PC-9 (cell line): Measurements from ENCODE around the gene ZNF700. TPM values are rescaled to one million over a fixed set of nuclear protein-coding genes. Genes with fewer than 3 reads are reported as not detected.
"Not testable (repeated sequence)": the region's sequence is repeated elsewhere in the genome, so short reads cannot be mapped to it uniquely, and the experiment has no call there.

ENCODE experiments used
- BruUV-seq: library from RNA; stranded (reverse); fragments of 400-500 nt; replicated peaks from 2 replicates; lab custom pipeline; 2021; lab: Mats Ljungman, UMichigan
- CTCF ChIA-PET: fragments of 300-600 bp; sonication (Branson Sonifier 250); formaldehyde crosslinking; loops from one replicate; lab custom pipeline; 2022; ENCODE audit warnings: antibody characterized with exemption; lab: Charles Lee
- POLR2A ChIA-PET: fragments of 300-600 bp; sonication (Branson Sonifier 250); formaldehyde crosslinking; loops from one replicate; lab custom pipeline; 2022; ENCODE audit warnings: antibody characterized with exemption; ENCODE audit not compliant: unreplicated experiment; lab: Charles Lee
- DNase-seq, 2 experiments: peaks; one replicate each; pipeline versions ENCODE4 v3.0.0 to v3.0.0-alpha.2; 2015 to 2022; ENCODE audit warnings: mixed read lengths in 1 of 2
- H2AFZ ChIP-seq: fragments of 200-600 bp; sonication (generic); 2 replicates; pipeline ENCODE4 v1.8.1; 2017; ENCODE audit warnings: antibody characterized with exemption
- H3F3A ChIP-seq: fragments of 200-600 bp; sonication (generic); 2 replicates; pipeline ENCODE4 v1.8.1; 2017; ENCODE audit warnings: antibody characterized with exemption, mild to moderate bottlenecking, low read depth; ENCODE audit not compliant: insufficient read depth
- H3K27ac ChIP-seq: fragments of 200-600 bp; sonication (generic); 2 replicates; pipeline ENCODE4 v1.6.1; 2016; ENCODE audit warnings: mixed run types
- H3K27me3 ChIP-seq: fragments of 200-600 bp; sonication (generic); 2 replicates; pipeline ENCODE4 v1.6.1; 2016; ENCODE audit warnings: low read depth, mixed run types; ENCODE audit not compliant: insufficient read depth
- H3K36me3 ChIP-seq: fragments of 200-600 bp; sonication (generic); 2 replicates; pipeline ENCODE4 v1.6.1; 2016; ENCODE audit warnings: low read depth, mixed run types
- H3K4me1 ChIP-seq: fragments of 200-600 bp; sonication (generic); replicated peaks from 2 replicates; pipeline ENCODE4 v1.6.1; 2016; ENCODE audit warnings: mixed run types; ENCODE audit not compliant: insufficient read depth
- H3K4me2 ChIP-seq: fragments of 200-600 bp; sonication (generic); 2 replicates; pipeline ENCODE4 v1.6.1; 2017; ENCODE audit warnings: mixed run types
- H3K4me3 ChIP-seq: fragments of 200-600 bp; sonication (generic); 2 replicates; pipeline ENCODE4 v1.6.1; 2016; ENCODE audit warnings: mixed run types
- H3K79me2 ChIP-seq: fragments of 200-600 bp; sonication (generic); 2 replicates; pipeline ENCODE4 v1.6.1; 2017; ENCODE audit warnings: low read depth, mixed run types
- H3K9me2 ChIP-seq: fragments of 200-600 bp; sonication (generic); 2 replicates; pipeline ENCODE4 v1.8.1; 2017; ENCODE audit warnings: mild to moderate bottlenecking; ENCODE audit not compliant: insufficient read depth
- H3K9me3 ChIP-seq: fragments of 200-600 bp; sonication (generic); 2 replicates; pipeline ENCODE4 v1.8.1; 2016; ENCODE audit warnings: low read depth; ENCODE audit not compliant: insufficient read depth
- H4K20me1 ChIP-seq: fragments of 200-600 bp; sonication (generic); 2 replicates; pipeline ENCODE4 v1.8.1; 2017; ENCODE audit not compliant: insufficient read depth
- EZH2 ChIP-seq: fragments of 200-600 bp; sonication (generic); IDR thresholded peaks from 2 replicates; pipeline ENCODE4 v1.8.0; 2017; ENCODE audit warnings: antibody characterized with exemption, low read depth
- intact Hi-C: fragments of 100-400 bp; cut with micrococcal nuclease; formaldehyde crosslinking; loops from one replicate; pipeline ENCODE4 v1.10.0; 2022; ENCODE audit not compliant: unreplicated experiment
- total RNA-seq: library from RNA; stranded (reverse); gene quantifications from 2 replicates; pipeline ENCODE4 v1.2.3, GENCODE V29; 2021
- TF ChIP-seq, protein P1 (sequence below): fragments of 200-600 bp; sonication (generic); conservative IDR thresholded peaks from 2 replicates; pipeline ENCODE4 v1.6.1; 2017; ENCODE audit warnings: mixed run types, antibody characterized with exemption, mild to moderate bottlenecking, moderate library complexity

Gene ZNF700
- total RNA-seq, 1 experiment from 2014 or later = 7.6 TPM

- Histone ChIP-seq H3K36me3 (peaks cover 67% of the 10 kb centered on the region), H2AFZ (no peak overlapping the region), H3K79me2 (no peaks in the 10 kb centered on the region), H3K9me3 (peaks cover 76% of the 10 kb centered on the region), H3K4me1 (no peaks in the 10 kb centered on the region), H4K20me1 (no peaks in the 10 kb centered on the region), H3K4me3 (peak overlapping the region; percentile 29; the same call in 1 of the 2 replicates), H3K27me3 (no peaks in the 10 kb centered on the region), H3K4me2 (no peak overlapping the region), H3K27ac (no peak overlapping the region), H3K9me2 (no peaks in the 10 kb centered on the region), H3F3A (peaks cover 12% of the 10 kb centered on the region)
- ChIA-PET CTCF (no interaction called here), POLR2A (no interaction called here)
- TF ChIP-seq EZH2 = no peak
- TF ChIP-seq, protein P1, sequence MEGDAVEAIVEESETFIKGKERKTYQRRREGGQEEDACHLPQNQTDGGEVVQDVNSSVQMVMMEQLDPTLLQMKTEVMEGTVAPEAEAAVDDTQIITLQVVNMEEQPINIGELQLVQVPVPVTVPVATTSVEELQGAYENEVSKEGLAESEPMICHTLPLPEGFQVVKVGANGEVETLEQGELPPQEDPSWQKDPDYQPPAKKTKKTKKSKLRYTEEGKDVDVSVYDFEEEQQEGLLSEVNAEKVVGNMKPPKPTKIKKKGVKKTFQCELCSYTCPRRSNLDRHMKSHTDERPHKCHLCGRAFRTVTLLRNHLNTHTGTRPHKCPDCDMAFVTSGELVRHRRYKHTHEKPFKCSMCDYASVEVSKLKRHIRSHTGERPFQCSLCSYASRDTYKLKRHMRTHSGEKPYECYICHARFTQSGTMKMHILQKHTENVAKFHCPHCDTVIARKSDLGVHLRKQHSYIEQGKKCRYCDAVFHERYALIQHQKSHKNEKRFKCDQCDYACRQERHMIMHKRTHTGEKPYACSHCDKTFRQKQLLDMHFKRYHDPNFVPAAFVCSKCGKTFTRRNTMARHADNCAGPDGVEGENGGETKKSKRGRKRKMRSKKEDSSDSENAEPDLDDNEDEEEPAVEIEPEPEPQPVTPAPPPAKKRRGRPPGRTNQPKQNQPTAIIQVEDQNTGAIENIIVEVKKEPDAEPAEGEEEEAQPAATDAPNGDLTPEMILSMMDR = no peak
- no TSS peak for BruUV-seq
- intact Hi-C loops = no loop called here
- DNase-seq = no peak
Measured at GRCh38 chr19:11948646-11949045, 23.7 kb downstream of the ZNF700 start.

DNA sequence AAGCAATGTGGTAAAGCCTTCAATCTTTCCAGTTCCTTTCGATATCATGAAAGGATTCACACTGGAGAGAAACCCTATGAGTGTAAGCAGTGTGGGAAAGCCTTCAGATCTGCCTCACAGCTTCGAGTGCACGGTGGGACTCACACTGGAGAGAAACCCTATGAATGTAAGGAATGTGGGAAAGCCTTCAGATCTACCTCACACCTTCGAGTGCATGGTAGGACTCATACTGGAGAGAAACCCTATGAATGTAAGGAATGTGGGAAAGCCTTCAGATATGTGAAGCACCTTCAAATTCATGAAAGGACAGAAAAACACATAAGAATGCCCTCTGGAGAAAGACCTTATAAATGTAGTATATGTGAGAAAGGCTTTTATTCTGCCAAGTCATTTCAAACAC is 24.3 kb downstream of the ZNF700 start:
- Histone ChIP-seq H3K9me2 (no peaks in the 10 kb centered on the region), H3K4me1 (no peaks in the 10 kb centered on the region), H4K20me1 (no peaks in the 10 kb centered on the region), H3K4me3 (peak overlapping the region; percentile 29), H3K36me3 (peaks cover 62% of the 10 kb centered on the region), H3K4me2 (no peak overlapping the region), H3K79me2 (no peaks in the 10 kb centered on the region), H3F3A (peaks cover 12% of the 10 kb centered on the region), H2AFZ (no peak overlapping the region), H3K27ac (no peak overlapping the region), H3K9me3 (peaks cover 76% of the 10 kb centered on the region), H3K27me3 (no peaks in the 10 kb centered on the region)
- TF ChIP-seq EZH2 = no peak
- TF ChIP-seq, protein P1 = no peak
- ChIA-PET POLR2A (no interaction called here), CTCF (no interaction called here)
- BruUV-seq = no TSS peak
- no peak for DNase-seq
- intact Hi-C loops = no loop called here

DNA sequence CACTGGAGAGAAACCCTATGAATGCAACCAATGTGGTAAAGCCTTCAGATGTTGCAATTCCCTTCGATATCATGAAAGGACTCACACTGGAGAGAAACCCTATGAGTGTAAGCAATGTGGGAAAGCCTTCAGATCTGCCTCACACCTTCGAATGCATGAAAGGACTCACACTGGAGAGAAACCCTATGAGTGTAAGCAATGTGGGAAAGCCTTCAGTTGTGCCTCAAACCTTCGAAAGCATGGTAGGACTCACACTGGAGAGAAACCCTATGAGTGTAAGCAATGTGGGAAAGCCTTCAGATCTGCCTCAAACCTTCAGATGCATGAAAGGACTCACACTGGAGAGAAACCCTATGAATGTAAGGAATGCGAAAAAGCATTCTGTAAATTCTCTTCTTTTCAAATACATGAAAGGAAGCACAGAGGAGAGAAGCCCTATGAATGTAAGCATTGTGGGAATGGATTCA is 24.7 kb downstream of the ZNF700 start:
- BruUV-seq, H4K20me1 ChIP-seq, DNase-seq, H3K79me2 ChIP-seq, intact Hi-C loops, H3K27ac ChIP-seq, H2AFZ ChIP-seq, H3K27me3 ChIP-seq, H3K9me2 ChIP-seq, H3K4me1 ChIP-seq, H3K4me2 ChIP-seq, POLR2A ChIA-PET, CTCF ChIA-PET: not testable (repeated sequence)
- peaks cover 12% of the 10 kb centered on the region for H3F3A ChIP-seq
- H3K4me3 ChIP-seq = peak overlapping the region; percentile 29
- peaks cover 76% of the 10 kb centered on the region for H3K9me3 ChIP-seq
- peaks cover 58% of the 10 kb centered on the region for H3K36me3 ChIP-seq

GRCh38 chr19:11950312-11950711 is 25.4 kb downstream of the ZNF700 start:
- ChIA-PET CTCF (no interaction called here), POLR2A (no interaction called here)
- intact Hi-C loops = no loop called here
- Histone ChIP-seq H3K36me3 (peaks cover 52% of the 10 kb centered on the region), H3K27ac (no peak overlapping the region), H3F3A (peaks cover 12% of the 10 kb centered on the region), H3K4me3 (peak overlapping the region; percentile 29), H3K79me2 (no peaks in the 10 kb centered on the region), H3K9me2 (no peaks in the 10 kb centered on the region), H2AFZ (no peak overlapping the region), H3K4me1 (no peaks in the 10 kb centered on the region), H3K27me3 (no peaks in the 10 kb centered on the region), H4K20me1 (no peaks in the 10 kb centered on the region), H3K4me2 (no peak overlapping the region), H3K9me3 (peaks cover 79% of the 10 kb centered on the region)
- BruUV-seq = no TSS peak
- no peak for TF ChIP-seq EZH2
- TF ChIP-seq, protein P1 = no peak
- no peak for DNase-seq
